ENCODE results near the gene ARHGAP31.

DNA sequence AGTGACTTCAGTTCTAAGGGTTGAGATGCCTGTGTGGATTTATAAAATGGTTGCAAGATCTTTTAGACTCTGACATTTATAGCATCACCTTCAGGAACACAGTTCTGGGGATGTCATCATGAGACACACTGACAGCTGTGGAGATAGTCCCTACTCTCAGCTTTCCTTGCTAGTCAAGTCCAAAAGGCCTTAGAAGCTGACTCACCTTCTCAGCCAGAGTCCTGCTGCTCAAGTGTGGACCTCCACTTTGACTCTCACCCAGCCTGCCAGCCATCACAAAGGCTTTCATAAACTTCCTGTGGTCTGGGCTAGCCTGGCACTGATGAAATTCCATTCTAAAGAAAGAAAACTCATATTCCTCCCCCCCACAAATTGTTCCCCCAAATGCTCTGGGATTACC, 124.5 kb downstream of the ARHGAP31 start:
- TF ChIP-seq SMC3 (IDR thresholded peaks at IDR 0.05; ENCODE audit: borderline replicate concordance, low read length): no peak
- TF ChIP-seq CBFB (IDR thresholded peaks at IDR 0.05; ENCODE audit: low read depth): no peak
- no peak for TF ChIP-seq EP300 (IDR thresholded peaks at IDR 0.05; ENCODE audit: borderline replicate concordance in 1 of 2, control insufficient read depth in 1 of 2, low read depth in 2 of 2, low read length in 2 of 2)
- TF ChIP-seq ZBTB33 (IDR thresholded peaks at IDR 0.05): no peak
- TF ChIP-seq POLR2A (IDR thresholded peaks at IDR 0.05; ENCODE audit: low read depth, low read length): no peak
- TF ChIP-seq SRF (IDR thresholded peaks at IDR 0.05; ENCODE audit: low read depth in 2 of 2, low read length in 2 of 2): no peak
- no peak for TF ChIP-seq HCFC1 (IDR thresholded peaks at IDR 0.05; ENCODE audit: low read length)
- TF ChIP-seq RCOR1 (conservative IDR thresholded peaks at IDR 0.05; ENCODE audit: low read depth, low read length): no peak
